Mammary epithelial cell (primary cell): Measurements from ENCODE around the gene BCL2L1.

Experiments used
- EZH2 ChIP-seq: IDR thresholded peaks from 2 replicates; pipeline ENCODE4 v1.6.1; 2012; ENCODE audit warnings: low read length, inconsistent platforms, borderline replicate concordance
- TF ChIP-seq, protein P1 (sequence below), 2 donors: IDR thresholded peaks in 1 of 2; conservative IDR thresholded peaks in 1 of 2; 2 replicates each; pipeline ENCODE4 v1.5.1; 2011 to 2012; ENCODE audit warnings: inconsistent platforms in 2 of 2, low read length in 2 of 2, mild to moderate bottlenecking in 2 of 2, control low read depth in 1 of 2, low read depth in 1 of 2; ENCODE audit not compliant: insufficient read depth in 1 of 2; ENCODE audit errors: extremely low read depth in 1 of 2

DNA sequence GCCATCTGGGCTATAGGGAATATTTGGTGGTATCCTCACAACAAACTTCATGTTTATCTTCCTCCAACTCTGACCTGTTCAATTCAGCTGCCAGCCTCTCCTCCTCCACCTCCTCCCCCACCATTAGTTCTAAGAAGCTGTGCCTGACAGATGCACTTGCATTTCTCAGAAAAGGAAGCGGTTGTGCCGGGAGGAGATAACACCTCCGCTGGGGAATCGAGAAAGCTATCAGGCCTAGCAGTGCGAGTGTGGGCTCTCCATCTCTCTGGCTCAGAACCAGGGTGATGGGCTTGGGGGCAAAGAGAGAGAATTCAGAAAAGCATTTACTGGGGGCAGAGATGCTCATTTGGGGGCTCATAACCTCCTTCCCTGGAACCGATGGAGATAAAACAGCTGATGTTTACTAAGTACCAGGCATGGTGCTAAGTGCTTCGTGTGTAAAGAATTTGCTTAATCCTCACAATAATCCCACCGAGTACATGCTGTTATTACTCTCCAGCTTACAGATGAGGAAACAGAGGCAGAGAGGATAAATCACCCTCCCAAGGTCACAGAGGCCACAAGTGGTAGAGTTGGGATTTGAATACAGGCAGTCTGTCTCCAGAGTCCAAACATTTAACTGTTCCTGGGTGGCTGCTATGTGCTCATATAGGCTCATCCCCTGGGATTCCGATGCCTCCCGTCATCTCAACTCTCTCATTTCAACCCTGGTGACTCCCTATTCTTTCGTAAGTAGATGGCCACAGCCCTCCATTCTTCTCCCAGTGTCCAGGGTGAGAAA lies 46.6 kb downstream of the BCL2L1 start:
- TF ChIP-seq, protein P1, sequence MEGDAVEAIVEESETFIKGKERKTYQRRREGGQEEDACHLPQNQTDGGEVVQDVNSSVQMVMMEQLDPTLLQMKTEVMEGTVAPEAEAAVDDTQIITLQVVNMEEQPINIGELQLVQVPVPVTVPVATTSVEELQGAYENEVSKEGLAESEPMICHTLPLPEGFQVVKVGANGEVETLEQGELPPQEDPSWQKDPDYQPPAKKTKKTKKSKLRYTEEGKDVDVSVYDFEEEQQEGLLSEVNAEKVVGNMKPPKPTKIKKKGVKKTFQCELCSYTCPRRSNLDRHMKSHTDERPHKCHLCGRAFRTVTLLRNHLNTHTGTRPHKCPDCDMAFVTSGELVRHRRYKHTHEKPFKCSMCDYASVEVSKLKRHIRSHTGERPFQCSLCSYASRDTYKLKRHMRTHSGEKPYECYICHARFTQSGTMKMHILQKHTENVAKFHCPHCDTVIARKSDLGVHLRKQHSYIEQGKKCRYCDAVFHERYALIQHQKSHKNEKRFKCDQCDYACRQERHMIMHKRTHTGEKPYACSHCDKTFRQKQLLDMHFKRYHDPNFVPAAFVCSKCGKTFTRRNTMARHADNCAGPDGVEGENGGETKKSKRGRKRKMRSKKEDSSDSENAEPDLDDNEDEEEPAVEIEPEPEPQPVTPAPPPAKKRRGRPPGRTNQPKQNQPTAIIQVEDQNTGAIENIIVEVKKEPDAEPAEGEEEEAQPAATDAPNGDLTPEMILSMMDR (conservative IDR thresholded peaks at IDR 0.05 in 1 of 2, IDR thresholded peaks at IDR 0.05 in 1 of 2; ENCODE audit: extremely low read depth in 1 of 2, insufficient read depth in 1 of 2, low read depth in 1 of 2, low read length in 2 of 2), result no peak
- no peak for TF ChIP-seq EZH2
